GM19035 (cell line): Measurements from ENCODE around the gene ERBIN.
"Not testable (repeated sequence)": the region's sequence is repeated elsewhere in the genome, so short reads cannot be mapped to it uniquely, and the experiment has no call there.

Experiments used
- ATAC-seq: cut with Tn5 transposase; IDR thresholded peaks from one replicate; pipeline ENCODE4 v1.9.1; 2021; ENCODE audit not compliant: unreplicated experiment

Gene ERBIN

DNA sequence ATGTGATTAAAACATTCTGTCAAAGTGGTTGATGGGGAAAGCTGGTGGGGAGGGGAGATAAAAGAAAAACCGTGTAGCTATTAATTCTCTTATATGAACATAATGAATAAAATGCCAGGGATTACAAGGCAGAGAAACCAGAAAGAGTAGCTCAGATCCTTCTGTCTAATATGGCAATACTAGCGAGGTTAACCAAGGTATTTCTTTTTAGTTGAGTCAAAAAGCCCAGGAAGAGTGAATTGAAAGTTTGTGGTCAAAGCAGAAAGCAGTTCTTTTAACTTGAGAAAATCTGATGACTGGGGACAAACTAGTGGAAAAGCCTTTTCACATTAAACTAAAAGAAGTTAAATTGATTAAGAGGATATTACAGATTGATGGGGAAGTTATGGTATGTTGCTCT is 76.0 kb downstream of the ERBIN start:
- no peak for ATAC-seq

DNA sequence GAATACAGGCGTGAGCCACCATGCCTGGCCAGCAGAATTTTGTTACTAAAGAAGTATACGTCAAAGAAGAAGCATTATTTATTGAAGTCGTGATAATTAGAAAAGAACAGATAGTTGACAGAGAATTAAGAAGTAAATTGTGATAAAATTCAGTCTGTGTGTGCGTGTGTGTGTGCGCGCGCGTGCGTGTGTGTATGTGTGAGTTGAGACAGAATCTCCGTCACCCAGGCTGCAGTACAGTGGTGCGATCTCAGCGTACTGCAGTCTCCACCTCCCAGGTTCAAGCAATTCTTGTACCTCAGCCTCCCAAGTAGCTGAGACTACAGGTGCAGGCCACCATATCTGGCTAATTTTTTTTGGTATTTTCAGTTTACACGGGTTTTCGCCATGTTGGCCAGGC is 77.8 kb downstream of the ERBIN start:
- no peak for ATAC-seq

GRCh38 chr5:66009277-66009676 is 82.9 kb downstream of the ERBIN start:
- no peak for ATAC-seq

DNA sequence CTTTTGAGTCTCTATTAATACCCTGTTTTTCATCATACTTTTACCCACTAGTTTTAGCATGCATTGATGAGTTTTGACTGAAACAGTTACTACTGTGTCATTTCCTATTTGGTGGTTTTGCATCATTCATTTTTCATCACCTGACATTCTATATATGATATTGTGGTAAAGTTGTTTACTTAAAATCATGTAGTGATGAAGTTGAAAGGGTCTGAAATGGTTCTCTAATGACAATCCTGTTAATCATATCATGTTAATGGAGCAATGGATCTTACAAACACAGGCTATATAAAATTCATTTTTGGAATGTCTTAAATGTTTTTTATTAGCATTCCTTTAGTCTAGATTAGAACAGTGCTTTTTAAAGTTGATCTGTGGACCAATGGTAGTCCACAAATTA is 84.1 kb downstream of the ERBIN start:
- peak; percentile 50 for ATAC-seq

DNA sequence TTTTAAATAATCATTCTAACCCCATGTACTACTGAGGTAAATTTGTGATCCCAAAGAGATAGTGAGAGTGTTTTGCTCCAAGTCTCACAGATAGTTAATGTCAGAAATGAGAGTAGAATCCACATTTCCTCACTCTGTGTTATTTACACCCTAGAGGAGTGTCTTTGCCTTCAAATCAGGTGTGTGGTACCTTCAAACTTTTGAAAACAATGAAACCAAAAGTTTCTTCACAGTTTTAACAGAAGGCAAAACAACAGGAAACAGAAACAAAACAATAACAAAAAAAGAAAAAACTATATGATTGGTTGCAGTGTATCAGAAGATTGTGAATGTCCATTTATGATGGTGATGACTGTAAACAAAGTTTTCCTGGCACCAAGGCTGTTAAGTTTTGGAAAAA is 85.9 kb downstream of the ERBIN start:
- no peak for ATAC-seq

- no peak for ATAC-seq
Measured at GRCh38 chr5:66013397-66013796, 87.0 kb downstream of the ERBIN start.

DNA sequence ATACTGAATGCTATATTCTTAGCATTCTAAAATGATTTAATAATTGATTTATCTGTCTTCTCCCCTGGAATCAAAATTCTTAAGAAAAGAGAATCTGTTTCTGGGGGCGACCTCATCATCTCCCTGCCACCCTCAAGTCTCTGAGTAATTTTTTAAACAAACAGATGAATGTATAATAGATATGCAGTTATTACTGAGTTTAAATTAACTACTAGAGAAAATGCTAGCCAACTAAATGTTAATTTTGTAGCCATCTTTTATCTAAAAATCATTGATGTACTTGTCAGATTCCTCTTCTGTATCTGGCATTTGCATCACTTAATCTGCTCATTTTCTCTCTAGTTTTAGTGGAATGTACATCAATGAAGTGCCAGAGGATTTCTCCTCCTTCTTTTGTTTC is 87.5 kb downstream of the ERBIN start:
- no peak for ATAC-seq

- no peak for ATAC-seq
Measured at GRCh38 chr5:66015196-66015960, 89.0 kb downstream of the ERBIN start.

DNA sequence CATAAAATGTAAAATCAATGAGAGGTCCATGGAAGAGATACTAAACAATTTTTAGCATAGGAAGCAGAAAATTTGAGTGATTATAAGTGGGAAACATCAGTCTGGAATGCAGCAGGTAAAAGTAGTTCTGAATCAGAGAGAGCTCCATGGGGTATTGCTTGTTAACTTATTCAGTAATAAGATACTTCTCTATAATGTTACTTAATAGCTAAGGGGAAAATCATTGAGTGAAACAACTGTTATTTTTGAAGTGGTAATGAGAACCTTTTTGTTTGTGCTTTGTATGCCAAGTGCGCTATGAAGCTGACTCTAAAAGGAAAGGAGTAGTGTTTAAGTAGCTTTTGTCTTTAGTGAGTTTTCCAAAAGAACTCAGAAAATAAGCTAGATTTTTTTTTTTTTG is 95.2 kb downstream of the ERBIN start:
- ATAC-seq = no peak

DNA sequence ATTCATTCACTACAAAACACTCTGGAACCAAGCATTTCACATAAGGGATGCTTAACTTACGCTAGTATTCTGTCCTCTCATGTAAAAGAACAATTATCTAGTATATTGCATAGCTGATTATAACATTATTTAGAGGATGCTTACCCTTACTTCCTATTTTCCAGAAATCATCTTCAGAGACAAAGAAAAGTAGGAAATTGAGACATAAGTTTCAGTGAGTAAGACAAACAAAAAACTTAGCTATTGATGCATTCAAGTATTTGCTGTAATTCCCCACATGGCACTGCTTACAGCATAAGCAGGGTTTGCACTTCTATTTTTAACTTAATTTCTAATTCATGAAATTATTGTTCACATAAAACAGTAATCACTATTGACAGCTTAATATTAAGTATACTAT is 112.9 kb downstream of the ERBIN start:
- ATAC-seq = no peak

DNA sequence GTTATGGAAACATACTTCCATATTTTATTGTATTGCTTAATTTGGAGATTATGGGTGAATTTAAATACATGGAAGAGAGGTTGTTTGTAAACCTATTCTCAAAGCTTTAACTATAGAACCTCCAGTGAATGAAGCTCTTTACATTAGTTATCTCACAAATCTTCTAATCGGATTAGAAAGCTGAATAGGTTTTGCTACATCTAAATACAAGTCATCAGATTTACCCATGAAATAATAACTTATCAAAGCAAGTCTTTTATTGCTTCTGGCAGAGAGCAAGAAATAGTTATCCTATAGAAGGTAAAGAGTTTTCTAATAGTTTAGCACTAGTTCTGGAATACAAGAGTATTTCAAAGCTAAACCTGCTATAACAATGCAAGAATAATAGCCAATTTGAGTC is 113.3 kb downstream of the ERBIN start:
- no peak for ATAC-seq

- no peak for ATAC-seq
Measured at GRCh38 chr5:66041627-66042026, 115.3 kb downstream of the ERBIN start.

- no peak for ATAC-seq
Measured at GRCh38 chr5:66057239-66057638, 130.9 kb downstream of the ERBIN start.

DNA sequence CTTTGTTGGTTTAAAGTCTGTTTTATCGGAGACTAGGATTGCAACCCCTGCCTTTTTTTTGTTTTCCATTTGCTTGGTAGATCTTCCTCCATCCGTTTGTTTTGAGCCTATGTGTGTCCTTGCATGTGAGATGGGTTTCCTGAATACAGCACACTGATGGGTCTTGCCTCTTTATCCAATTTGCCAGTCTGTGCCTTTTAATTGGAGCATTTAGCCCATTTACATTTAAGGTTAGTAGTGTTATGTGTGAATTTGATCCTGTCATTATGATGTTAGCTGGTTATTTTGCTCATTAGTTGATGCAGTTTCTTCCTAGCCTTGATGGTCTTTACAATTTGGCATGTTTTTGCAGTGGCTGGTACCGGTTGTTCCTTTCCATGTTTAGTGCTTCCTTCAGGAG is 134.9 kb downstream of the ERBIN start:
- not testable (repeated sequence) for ATAC-seq

- not testable (repeated sequence) for ATAC-seq
Measured at GRCh38 chr5:66063061-66063460, 136.7 kb downstream of the ERBIN start.

DNA sequence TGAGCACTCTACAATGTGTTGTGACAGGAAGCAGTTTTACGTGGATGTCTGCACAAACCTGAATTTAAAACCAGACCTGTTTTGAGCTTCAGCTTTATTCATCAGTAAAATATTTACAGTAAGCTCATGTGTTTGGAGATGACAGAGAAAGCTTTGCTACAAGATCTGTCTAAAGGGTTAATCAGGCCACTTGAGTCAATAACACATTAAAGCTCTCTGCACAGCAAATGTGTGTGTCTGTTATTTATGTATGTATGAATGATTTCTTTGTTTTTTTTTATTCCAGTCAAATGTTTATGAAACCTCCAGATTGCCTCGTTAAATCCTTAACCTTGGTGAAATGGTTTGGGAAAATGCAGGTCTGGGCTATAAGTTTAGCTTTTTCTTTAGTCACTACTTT is 140.5 kb downstream of the ERBIN start:
- ATAC-seq = no peak

DNA sequence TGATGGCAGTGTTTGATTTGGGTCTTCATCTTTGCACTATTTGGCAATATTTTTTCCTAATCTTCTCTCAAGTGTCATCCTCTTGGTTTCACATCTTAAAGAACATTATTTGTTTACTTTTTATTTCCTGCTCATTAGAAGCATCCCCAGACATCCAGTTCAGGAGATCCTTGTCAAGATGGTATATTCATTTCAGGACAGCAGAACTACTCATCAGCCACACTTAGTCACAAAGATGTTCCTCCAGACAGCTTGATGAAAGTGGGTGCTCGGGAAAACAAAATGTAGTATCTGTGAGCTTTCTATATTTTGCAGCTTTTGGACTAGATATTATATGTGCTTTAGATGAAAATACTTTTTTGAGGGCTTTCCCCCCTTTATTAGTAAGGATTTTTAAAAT is 145.7 kb downstream of the ERBIN start:
- ATAC-seq = no peak

GRCh38 chr5:66074901-66075300 is 148.5 kb downstream of the ERBIN start:
- no peak for ATAC-seq

DNA sequence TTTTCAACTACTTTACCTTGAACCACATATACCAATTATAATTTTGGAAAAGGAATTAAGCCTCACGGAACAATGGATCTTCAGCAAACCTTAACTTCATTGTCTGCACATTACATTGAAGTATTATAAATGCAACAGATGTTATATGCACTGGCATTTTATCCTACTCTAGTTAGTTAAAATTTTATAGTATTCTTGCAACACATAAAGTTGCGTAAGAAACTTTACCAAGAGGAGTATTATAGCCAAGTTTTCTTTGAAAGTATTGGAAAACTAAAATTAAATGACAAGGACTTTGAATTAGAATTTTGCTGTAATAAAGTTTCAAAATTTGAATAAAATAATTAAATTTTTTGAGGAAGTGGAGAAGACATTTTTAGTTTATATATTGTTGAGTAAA is 154.3 kb downstream of the ERBIN start:
- ATAC-seq = no peak

DNA sequence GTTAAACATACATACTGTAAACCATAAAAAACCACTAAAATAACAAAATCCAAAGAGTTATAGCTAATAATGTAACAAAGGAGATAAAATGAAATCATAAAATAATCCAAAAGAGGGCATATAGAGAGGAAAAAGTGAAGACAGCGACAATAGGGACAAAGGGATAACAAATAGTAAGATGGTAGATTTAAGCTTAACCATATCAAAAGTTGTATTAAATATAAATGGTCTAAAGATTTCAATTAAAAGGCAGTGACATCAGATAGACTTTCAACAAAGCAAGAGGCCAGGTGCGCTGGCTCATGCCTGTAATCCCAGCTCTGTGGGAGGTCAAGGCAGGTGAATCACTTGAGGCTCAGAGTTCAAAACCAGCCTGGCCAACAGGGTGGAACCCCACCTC is 163.0 kb downstream of the ERBIN start:
- no peak for ATAC-seq

DNA sequence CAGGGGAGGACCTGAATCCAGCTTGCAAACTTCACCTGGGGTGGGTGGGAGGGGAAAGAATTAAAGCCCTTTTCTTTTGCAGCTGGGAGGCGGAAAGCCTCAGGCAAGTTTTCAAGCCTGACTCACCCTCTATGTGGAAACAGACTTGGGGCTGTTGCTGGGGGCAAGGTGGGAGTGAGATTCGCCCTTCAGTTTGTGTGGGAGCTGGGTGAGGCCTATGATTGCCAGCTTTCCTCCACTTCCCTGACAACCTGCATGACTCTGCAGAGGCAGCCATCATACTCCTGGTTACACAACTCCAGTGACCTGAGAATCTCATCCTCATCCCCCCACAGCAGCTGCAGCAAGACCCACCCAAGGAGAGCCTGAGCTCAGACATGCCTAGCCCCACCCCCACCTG is 174.5 kb downstream of the ERBIN start:
- ATAC-seq = no peak

GRCh38 chr5:66113160-66113559 is 186.8 kb downstream of the ERBIN start:
- ATAC-seq = no peak

GRCh38 chr5:66118304-66118703 is 191.9 kb downstream of the ERBIN start:
- ATAC-seq = no peak
